HEK293T (cell line): ENCODE results near the gene IGFBP6.

Source experiments
- PKNOX1 ChIP-seq: fragments of 450-650 bp; IDR thresholded peaks from 2 replicates; pipeline ENCODE4 v1.6.1; 2016
- TARDBP ChIP-seq: fragments of 450-650 bp; IDR thresholded peaks from 2 replicates; pipeline ENCODE4 v1.6.1; 2016

GRCh38 chr12:53090554-53090953, 6.9 kb upstream of the IGFBP6 start:
- TF ChIP-seq TARDBP (no peak), PKNOX1 (no peak)
